GM19043 (cell line): ENCODE data around the gene INPP5D.
A peak's percentile ranks its signal among the peaks of the same experiment; 100 is the strongest.

Experiments used
- ATAC-seq: cut with Tn5 transposase; IDR thresholded peaks from one replicate; pipeline ENCODE4 v1.9.1; 2021; ENCODE audit warnings: low read depth; ENCODE audit not compliant: unreplicated experiment

INPP5D gene

DNA sequence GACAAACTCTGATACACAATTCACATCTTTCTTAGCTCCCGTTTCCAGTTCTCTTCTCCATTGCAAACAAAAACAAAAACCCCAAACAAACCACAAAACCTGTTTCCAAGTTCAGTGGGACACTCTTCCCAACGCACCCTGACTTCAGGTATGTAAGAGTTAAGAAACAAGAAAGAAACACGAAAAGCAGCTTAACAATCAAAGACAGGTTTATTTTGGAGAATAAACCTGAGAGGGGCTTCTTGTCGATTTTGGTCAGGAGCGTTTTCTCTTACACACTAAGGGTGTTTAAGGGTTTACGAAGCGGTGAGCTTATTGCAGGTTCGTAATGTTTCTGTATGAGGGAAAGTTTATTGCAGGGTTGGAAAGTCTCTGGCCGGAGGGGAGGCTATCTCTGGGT is 190.4 kb downstream of the INPP5D start:
- ATAC-seq: no peak

DNA sequence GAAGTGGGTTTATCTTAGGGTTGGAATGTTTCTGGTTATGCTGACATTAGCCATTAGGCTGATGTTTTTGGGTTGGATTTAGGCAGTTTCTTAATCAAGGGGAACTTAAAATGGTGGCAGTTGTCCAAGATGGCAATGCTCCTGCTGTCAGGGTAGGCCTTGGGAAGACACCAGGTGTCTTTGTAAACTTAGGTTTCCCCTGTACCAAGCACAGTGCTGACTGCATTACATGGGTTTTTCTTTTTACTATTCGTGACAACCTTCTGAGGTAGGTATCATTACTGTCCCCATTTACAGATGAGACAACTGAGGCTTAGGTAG is 190.8 kb downstream of the INPP5D start:
- peak; percentile 23 for ATAC-seq

DNA sequence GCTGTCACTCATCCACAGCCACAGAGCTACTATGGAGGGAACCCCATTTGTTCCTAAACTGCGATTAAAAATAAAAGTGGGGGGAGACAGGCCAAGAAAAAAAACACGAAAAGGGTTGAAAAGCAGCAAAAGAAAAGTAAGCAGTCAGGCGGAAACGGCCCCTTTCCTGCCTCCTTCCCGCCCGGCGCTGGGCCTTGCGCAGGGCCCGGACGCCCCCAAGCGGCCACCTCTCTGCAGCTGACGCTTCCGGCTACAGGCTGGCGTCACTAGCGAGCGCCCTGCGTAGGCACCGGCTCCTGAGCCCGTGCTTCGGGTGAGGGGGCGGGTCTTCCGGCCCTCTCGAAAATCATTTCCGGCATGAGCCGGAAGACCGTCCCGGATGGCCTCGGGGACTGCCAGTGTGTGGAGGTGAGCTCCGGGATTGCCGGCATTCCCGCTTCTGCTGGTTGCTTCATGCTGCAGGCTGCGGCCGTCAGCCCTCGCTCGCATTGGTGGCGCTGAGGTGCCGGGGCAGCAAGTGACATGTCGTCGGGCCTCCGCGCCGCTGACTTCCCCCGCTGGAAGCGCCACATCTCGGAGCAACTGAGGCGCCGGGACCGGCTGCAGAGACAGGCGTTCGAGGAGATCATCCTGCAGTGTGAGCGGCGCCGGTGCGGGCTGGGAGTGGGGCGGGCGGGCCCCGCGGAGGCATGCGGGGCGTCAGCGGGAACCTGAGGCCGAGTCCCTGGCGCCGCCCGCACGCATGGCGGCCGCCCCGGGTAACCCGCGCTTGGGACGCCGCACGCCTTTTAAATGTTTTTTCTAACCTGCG is 191.4 kb downstream of the INPP5D start, which contains the start of gene ATG16L1:
ATG16L1 (plus strand) TSS at position 368 of the 811 bp plus-strand sequence; CDS start at position 523, 155 bp downstream.
- ATAC-seq: peak; percentile 93

DNA sequence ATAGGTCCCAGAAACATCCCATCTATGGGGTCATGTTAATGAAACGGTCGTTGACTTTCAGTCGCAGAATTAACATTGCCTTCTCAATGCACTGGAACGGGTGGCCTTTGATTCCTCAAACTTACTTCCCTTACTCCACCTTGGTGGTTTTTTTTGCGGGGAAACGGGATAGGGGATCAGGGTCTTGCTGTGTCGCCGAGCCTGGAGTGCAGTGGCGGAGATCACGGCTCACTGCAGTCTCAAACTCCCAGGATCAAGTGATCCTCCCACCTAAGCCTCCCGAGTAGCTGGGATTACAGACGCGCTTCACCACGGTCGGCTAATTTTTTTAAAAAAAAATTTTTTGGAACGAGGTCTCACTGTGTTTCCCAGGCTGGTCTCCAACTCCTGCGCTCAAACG is 192.1 kb downstream of the INPP5D start:
- no peak for ATAC-seq

DNA sequence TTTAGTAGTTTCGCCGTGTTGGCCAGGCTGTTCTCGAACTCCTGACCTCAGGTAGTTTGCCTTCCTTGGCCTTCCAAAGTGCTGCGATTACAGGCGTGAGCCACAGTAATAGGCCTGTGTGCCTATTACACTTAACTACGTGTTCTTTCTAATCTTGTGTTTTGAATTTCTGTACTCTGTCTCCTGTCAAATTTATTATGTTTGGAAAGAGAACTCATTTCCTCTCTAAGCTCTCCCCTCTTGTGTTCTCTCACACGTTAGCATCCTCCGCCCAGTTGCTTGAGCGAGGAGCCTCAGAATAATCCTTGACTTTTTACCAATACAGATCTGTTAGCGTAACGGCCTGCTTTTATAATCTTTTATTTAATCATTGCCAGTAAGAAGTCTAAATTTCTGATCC is 195.0 kb downstream of the INPP5D start:
- no peak for ATAC-seq

DNA sequence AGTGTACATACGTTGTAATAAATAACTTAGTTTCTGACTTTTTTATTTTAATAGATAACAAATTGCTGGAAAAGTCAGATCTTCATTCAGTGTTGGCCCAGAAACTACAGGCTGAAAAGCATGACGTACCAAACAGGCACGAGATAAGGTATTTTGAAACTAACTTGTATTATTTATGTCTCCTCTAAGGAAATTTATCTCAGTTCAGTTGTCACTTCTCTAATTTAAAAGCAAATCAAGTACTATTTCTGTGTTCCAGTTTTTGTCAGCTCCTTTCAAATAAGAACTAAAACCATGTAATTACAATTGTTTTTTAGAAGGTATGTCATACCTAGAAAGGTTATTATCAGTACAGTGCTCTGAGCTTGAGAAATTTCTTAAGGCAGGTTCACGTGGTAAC is 195.9 kb downstream of the INPP5D start:
- ATAC-seq: no peak
